ENCODE measurements around the gene SMARCA2.

The SMARCA2 gene

GRCh38 chr9:2215921-2216441 is 200.8 kb downstream of the SMARCA2 start:
- H3K79me2 ChIP-seq (ENCODE audit: insufficient read depth, low read length): no peaks in the 10 kb centered on the region
- no peak overlapping the region for H3K4me3 ChIP-seq (ENCODE audit: low read depth, low read length, poor library complexity, severe bottlenecking)
- no peaks in the 10 kb centered on the region for H3F3A ChIP-seq (ENCODE audit: insufficient read depth, low read length)
- H3K27ac ChIP-seq (ENCODE audit: low read depth, low read length, poor library complexity, severe bottlenecking): no peak overlapping the region
- no peaks in the 10 kb centered on the region for H3K9me2 ChIP-seq (ENCODE audit: low read depth, low read length)
- no peaks in the 10 kb centered on the region for H3K4me1 ChIP-seq (ENCODE audit: insufficient read depth, low read length, severe bottlenecking)
- TF ChIP-seq CTCF (IDR thresholded peaks at IDR 0.05; ENCODE audit: low read length): no peak
- TF ChIP-seq EZH2 (IDR thresholded peaks at IDR 0.05; ENCODE audit: borderline replicate concordance, low read length): no peak
- no peaks in the 10 kb centered on the region for H4K20me1 ChIP-seq (ENCODE audit: insufficient read depth, low read length)
- H3K36me3 ChIP-seq (ENCODE audit: insufficient read depth, low read length): no peaks in the 10 kb centered on the region
- H3K9ac ChIP-seq (ENCODE audit: low read length): no peak overlapping the region
- H2AFZ ChIP-seq (ENCODE audit: low read length): no peak overlapping the region
- H3K27me3 ChIP-seq (ENCODE audit: insufficient read depth, low read length): no peaks in the 10 kb centered on the region
- H3K4me2 ChIP-seq (ENCODE audit: low read length): no peak overlapping the region
- peaks cover 3% of the 10 kb centered on the region; the same call in 1 of the 2 replicates for H3K9me3 ChIP-seq (ENCODE audit: low read length)

GRCh38 chr9:2216591-2216990 is 201.4 kb downstream of the SMARCA2 start:
- Histone ChIP-seq H3K9me2 (ENCODE audit: low read depth, low read length) (no peaks in the 10 kb centered on the region), H4K20me1 (ENCODE audit: insufficient read depth, low read length) (no peaks in the 10 kb centered on the region), H3K9ac (ENCODE audit: low read length) (no peak overlapping the region), H3K27me3 (ENCODE audit: insufficient read depth, low read length) (no peaks in the 10 kb centered on the region), H3K4me3 (ENCODE audit: low read depth, low read length, poor library complexity, severe bottlenecking) (no peak overlapping the region), H3K9me3 (ENCODE audit: low read length) (peaks cover 3% of the 10 kb centered on the region; the same call in 1 of the 2 replicates), H3K4me2 (ENCODE audit: low read length) (no peak overlapping the region), H2AFZ (ENCODE audit: low read length) (no peak overlapping the region), H3K79me2 (ENCODE audit: insufficient read depth, low read length) (no peaks in the 10 kb centered on the region), H3K4me1 (ENCODE audit: insufficient read depth, low read length, severe bottlenecking) (no peaks in the 10 kb centered on the region), H3K27ac (ENCODE audit: low read depth, low read length, poor library complexity, severe bottlenecking) (no peak overlapping the region), H3F3A (ENCODE audit: insufficient read depth, low read length) (no peaks in the 10 kb centered on the region), H3K36me3 (ENCODE audit: insufficient read depth, low read length) (no peaks in the 10 kb centered on the region)
- no peak for TF ChIP-seq CTCF (IDR thresholded peaks at IDR 0.05; ENCODE audit: low read length)
- TF ChIP-seq EZH2 (IDR thresholded peaks at IDR 0.05; ENCODE audit: borderline replicate concordance, low read length): no peak

- peaks cover 3% of the 10 kb centered on the region; the same call in 1 of the 2 replicates for H3K9me3 ChIP-seq (ENCODE audit: low read length)
- H3K4me1 ChIP-seq (ENCODE audit: insufficient read depth, low read length, severe bottlenecking): no peaks in the 10 kb centered on the region
- no peak for TF ChIP-seq CTCF (IDR thresholded peaks at IDR 0.05; ENCODE audit: low read length)
- TF ChIP-seq EZH2 (IDR thresholded peaks at IDR 0.05; ENCODE audit: borderline replicate concordance, low read length): no peak
- no peaks in the 10 kb centered on the region for H3K36me3 ChIP-seq (ENCODE audit: insufficient read depth, low read length)
- H3F3A ChIP-seq (ENCODE audit: insufficient read depth, low read length): no peaks in the 10 kb centered on the region
- no peaks in the 10 kb centered on the region for H3K27me3 ChIP-seq (ENCODE audit: insufficient read depth, low read length)
- no peaks in the 10 kb centered on the region for H4K20me1 ChIP-seq (ENCODE audit: insufficient read depth, low read length)
- no peak overlapping the region for H3K27ac ChIP-seq (ENCODE audit: low read depth, low read length, poor library complexity, severe bottlenecking)
- H3K9me2 ChIP-seq (ENCODE audit: low read depth, low read length): no peaks in the 10 kb centered on the region
- no peak overlapping the region for H3K9ac ChIP-seq (ENCODE audit: low read length)
- no peak overlapping the region for H3K4me2 ChIP-seq (ENCODE audit: low read length)
- H3K4me3 ChIP-seq (ENCODE audit: low read depth, low read length, poor library complexity, severe bottlenecking): no peak overlapping the region
- H3K79me2 ChIP-seq (ENCODE audit: insufficient read depth, low read length): no peaks in the 10 kb centered on the region
- no peak overlapping the region for H2AFZ ChIP-seq (ENCODE audit: low read length)
These were observed 202.4 kb downstream of the SMARCA2 start for GRCh38 chr9:2217540-2217939.
